Measurements from ENCODE around the gene PAWR.
"Not testable (repeated sequence)": the region's sequence is repeated elsewhere in the genome, so short reads cannot be mapped to it uniquely, and the experiment has no call there.

GRCh38 chr12:79646843-79647242 is 43.9 kb downstream of the PAWR start:
- TF ChIP-seq CTCF (conservative IDR thresholded peaks at IDR 0.05 in 1 of 2, IDR thresholded peaks at IDR 0.05 in 1 of 2; ENCODE audit: low read depth in 1 of 2, low read length in 2 of 2); EZH2 (IDR thresholded peaks at IDR 0.05; ENCODE audit: low read length, missing control alignments): not testable (repeated sequence)

Measured in fibroblast of lung (primary cell).